Daoy (cell line): ENCODE data around the gene GPR107. TPM values are rescaled to one million over a fixed set of nuclear protein-coding genes. Genes with fewer than 3 reads are reported as not detected.

Source experiments
- DNase-seq: peaks from one replicate; pipeline ENCODE4 v3.0.0-alpha.2; 2015; ENCODE audit warnings: low read depth
- total RNA-seq: library from RNA; depleted of rRNA; stranded (reverse); fragments of >200 nt; shearing (Covaris generic); gene quantifications from 2 replicates; pipeline ENCODE4 v1.2.3, GENCODE V29; 2014

GPR107 gene
- total RNA-seq, 1 experiment from 2014 or later = 19.9 TPM

DNA sequence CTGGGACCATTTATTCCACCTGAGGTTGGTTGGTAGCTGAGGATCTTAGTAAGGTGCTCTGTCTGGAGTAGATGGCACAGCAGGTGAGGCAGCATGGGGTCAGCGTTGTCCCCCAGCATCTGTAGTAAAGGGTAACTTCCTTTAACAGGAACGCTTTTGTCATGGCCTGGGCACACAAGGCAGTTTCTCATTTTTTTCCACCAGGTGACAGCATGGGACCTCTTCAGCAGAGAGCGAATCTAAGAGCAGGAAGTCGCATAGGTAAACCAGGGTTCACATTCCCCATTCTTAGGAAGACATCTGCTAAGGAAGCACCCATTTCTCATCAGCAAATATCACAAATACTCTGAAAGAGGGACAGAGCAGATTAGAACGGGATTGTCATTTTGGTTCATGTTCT, 56.5 kb downstream of the GPR107 start:
- peak; percentile 30 for DNase-seq

GRCh38 chr9:130110596-130111021, 56.9 kb downstream of the GPR107 start:
- DNase-seq = peak; percentile 61

GRCh38 chr9:130111786-130112537, 58.3 kb downstream of the GPR107 start:
- DNase-seq = no peak

DNA sequence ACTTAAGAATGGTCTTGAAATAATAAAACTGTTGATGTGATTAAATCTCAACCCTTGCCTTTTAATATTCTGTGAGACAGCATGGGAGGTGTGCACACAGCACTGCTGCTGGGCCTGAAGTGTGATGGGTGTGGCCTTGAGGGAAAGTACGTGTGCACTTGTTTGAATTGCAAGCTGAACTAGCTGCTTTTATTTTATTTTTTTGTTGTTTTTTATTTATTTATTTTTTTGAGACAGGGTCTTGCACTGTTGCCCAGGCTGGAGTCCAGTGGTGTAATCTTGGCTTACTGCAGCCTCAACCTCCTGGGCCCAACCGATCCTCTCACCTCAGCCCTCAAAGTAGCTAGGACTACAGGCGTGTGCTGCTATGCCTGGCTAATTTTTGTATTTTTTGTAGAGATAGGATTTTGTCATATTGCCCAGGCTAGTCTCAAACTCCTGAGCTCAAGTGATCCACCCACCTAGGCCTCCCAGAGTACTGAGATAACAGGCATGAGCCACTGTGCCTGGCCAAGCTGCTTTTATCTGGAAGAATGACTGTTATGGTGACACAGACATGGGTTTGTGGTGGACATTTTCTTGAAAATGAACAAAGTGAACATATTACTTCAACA, 58.9 kb downstream of the GPR107 start:
- DNase-seq = no peak

DNA sequence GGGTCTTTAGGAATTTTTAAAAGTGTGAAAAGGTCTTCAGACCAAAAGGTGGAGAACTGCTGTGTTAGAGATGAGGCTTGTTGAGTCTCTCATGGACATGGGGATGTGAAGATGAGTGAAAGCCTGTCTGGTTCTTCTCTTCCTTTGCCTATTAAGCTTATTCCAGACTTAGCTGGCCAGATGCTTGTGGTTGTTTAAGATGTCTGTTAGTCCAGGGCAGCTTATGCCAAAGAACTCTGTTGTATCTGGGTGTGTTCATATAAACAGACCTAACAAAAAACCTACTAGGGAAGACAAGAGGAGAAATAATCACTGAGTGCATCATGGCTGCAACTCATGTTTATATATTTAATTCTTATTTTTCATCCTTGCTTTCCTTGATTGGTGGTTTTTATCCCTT, 61.0 kb downstream of the GPR107 start:
- DNase-seq = no peak

GRCh38 chr9:130116346-130116745, 62.6 kb downstream of the GPR107 start:
- DNase-seq = no peak

DNA sequence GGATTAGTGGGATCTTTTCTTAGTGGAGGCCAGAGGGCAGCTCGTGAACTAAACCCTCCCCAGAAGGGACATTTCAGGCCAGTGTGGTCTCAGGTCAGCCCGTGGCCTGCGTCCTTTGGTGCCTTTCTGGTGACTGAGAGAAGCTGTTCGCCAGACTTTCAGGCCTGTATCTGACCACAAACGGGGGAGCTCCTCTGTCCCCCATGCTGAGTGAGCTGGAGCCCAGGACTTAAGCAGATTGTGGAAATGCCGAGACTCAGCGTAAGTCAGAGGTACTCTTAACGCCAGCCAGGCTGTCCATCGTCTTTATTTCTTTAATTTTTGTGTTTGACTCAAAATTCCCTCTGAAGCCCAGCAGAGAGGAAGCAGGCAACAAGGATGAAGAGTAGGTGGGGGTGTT, 63.7 kb downstream of the GPR107 start:
- no peak for DNase-seq

DNA sequence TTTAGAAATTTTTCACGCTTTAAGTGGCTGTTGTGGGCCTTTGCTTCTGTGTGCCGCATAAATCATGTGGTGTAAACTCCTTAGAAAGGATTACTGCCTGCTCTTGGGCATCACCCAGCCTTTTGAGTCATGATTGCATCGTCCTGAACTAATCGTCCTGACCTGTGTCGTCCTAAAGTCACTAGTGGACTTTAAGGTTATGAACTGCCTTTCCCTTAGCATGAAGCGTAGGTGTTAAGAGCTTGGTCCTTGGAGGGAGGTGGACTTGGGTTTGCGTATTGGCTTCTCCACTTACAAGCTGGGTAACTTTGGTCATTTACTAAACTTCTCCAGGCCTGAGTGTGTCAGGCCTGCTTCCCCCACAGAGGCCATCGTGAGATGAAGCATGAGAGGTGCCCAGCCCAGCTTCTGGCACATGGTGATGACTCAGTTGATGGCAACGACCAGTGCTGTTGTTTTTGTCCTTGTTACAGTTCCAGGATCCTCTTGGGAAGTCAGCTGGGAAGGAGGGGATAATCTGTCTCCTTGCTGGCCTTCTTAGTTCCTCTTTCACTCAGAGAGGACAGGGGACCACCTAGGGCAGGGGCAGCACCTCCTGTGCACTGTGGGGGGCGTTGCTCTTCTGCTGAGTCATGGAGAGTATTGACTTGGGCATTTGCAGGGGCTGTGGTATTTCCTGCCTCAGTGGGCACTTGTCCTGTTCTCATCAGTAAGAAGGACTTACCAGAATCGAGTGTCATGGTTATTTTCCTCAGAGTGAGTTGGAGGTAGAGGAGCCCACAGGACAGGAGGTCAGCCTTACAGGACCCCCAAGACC, 64.3 kb downstream of the GPR107 start:
- DNase-seq = peak; percentile 81

DNA sequence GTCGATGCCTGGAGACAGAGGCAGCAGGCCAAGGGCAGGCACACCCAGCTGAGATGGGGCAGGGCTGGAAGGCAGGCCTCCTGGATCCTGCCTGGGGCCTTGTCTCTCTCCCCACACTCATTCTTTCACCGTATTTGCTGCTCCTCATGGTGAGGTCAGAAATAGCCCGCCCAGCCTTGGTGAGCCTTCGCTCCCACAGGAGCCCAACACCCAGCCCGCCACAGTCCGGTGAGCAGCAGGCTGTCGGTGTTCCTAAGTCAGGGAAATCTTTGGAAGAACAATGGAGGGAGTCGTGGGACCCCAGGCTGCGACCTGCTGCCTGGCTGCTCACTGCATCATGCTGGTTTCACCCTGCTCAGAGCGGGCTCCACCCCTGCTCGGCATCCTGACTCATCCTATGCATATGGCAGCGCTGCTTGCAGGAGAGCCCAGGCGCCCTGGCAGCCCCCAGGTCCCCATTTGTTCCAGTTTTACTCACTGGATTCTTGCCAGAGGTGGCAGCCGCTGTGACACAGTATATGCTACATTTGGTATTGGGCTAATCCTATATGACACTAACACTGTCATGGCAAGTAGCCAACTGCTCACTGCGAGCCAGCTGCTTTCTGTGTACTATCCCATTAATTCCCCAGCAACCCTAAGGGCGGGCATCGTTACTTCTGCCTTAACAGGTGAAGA, 65.3 kb downstream of the GPR107 start:
- DNase-seq = peak; percentile 84

- DNase-seq = no peak
Observed at GRCh38 chr9:130119519-130120298, 66.0 kb downstream of the GPR107 start.

DNA sequence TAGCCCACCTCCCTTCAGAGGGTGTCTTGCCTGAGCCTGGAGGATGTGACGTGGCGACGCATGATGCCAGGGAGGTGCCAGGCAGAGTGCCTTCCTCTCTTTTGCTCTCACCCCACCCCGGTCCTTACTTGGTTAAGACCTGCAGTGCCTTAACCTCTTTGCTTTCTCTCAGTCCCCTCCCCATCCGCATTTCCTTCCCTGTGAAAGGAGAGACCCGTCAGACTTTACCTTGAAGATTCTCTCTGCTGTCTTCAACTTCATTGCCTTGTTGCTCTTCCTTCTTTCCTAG, 66.5 kb downstream of the GPR107 start:
- DNase-seq = no peak

- no peak for DNase-seq
Observed at GRCh38 chr9:130120832-130121231, 67.1 kb downstream of the GPR107 start.

DNA sequence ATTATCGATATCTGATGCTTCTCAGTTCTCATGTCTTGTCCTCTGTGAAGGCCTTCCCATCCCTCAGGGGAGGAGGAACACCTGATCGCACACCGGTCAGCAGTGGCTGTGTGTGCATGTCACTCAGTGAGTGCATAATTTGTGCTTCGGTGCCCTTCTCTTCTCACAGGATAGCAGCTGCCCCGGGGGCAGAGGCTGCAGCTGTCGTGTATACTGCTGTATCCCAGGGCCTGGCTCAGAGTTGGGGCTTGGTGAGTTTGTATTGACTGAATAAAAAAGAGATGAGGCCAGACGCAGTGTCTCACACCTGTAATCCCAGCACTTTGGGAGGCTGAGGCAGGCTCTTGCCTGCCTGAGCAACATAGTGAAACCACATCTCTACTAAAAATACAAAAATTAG, 68.8 kb downstream of the GPR107 start:
- no peak for DNase-seq

DNA sequence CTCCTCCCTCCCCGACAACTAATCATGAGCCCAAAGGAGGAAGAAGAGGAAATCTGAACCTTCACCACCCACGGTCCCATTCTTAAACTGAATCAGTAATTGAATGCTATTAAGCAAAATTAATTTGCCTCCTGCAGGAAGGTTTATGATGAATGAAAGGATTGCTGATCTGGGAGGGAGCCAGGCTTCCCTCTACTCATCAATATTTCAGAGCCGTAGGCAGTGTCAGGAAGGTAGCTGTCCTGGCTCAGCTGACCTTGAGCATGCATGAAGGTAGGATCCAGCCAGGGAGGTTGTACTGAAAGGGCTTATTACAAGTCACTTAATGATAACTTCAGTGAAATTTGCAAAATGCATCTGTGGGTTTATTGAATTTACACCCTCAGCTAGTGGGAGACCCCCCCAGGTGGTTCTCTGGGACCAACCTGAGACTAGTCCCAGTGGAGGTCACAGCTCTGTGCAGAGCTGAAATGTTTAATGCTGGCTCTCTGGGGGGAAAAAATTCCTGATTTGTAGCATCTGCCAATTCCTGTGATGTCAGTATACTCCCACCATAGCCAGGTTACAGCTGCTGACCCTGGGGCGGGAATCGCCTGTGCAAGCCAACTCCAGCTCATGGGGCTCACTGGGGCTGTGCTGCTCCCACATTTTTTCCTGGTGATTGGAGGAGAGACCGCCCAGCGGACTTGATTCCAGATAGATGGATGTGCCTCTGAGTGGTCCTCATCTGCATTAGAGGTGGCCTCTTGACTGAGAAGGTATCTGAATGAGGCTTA, 70.6 kb downstream of the GPR107 start:
- DNase-seq = no peak

GRCh38 chr9:130126721-130127433, 73.2 kb downstream of the GPR107 start:
- no peak for DNase-seq

DNA sequence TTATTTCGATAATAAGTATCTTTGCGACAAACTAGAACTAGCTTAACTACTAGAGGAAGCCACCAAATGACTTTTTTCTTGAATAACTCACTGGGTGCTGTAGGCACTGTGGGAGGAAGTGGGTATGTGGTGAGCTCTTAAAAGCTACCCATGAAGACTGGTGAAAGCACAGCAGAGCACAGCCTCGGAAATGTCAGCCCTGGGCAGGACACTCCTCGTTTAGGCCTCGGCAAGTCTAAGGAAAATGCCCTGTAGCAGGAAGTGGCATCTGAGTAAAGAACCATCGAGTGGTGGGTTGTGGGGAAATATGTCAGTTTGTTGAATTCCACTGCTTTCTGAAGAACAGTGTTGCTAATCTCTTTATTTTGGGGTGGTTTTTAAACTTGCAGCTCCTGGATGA, 74.5 kb downstream of the GPR107 start:
- DNase-seq = peak; percentile 72

- peak; percentile 94 for DNase-seq
Observed at GRCh38 chr9:130128733-130129431, 75.2 kb downstream of the GPR107 start.

GRCh38 chr9:130129432-130130061, 75.8 kb downstream of the GPR107 start:
- DNase-seq = no peak

DNA sequence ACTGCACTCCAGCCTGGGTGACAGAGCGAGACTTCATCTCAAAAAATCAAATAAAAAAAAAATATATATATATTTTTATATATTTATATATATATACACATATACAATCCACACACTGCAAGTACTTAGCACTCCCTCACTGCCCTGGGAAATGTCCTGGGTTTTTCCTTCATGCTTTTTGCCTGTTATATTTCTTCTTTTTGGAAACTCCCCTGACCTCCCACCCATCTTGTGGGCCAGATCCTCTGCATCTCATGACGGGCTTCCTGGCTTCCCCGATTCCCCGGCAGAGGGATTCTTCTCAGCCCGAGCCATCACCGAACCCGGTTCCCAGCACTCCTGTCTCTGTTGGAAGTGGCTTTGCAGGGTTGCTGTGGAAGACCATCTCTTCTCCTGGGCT, 79.0 kb downstream of the GPR107 start:
- no peak for DNase-seq
